HG03139 (cell line): ENCODE data around the gene CSNK1G1.

Experiments used
- ATAC-seq: cut with Tn5 transposase; IDR thresholded peaks from one replicate; pipeline ENCODE4 v1.9.1; 2021; ENCODE audit not compliant: unreplicated experiment

The CSNK1G1 gene

GRCh38 chr15:64156652-64157331 is 199.2 kb downstream of the CSNK1G1 start:
- ATAC-seq: no peak

- no peak for ATAC-seq
Observed at GRCh38 chr15:64155802-64156651, 199.9 kb downstream of the CSNK1G1 start.

- ATAC-seq: peak; percentile 49
Observed at GRCh38 chr15:64153480-64154367, 202.2 kb downstream of the CSNK1G1 start.

DNA sequence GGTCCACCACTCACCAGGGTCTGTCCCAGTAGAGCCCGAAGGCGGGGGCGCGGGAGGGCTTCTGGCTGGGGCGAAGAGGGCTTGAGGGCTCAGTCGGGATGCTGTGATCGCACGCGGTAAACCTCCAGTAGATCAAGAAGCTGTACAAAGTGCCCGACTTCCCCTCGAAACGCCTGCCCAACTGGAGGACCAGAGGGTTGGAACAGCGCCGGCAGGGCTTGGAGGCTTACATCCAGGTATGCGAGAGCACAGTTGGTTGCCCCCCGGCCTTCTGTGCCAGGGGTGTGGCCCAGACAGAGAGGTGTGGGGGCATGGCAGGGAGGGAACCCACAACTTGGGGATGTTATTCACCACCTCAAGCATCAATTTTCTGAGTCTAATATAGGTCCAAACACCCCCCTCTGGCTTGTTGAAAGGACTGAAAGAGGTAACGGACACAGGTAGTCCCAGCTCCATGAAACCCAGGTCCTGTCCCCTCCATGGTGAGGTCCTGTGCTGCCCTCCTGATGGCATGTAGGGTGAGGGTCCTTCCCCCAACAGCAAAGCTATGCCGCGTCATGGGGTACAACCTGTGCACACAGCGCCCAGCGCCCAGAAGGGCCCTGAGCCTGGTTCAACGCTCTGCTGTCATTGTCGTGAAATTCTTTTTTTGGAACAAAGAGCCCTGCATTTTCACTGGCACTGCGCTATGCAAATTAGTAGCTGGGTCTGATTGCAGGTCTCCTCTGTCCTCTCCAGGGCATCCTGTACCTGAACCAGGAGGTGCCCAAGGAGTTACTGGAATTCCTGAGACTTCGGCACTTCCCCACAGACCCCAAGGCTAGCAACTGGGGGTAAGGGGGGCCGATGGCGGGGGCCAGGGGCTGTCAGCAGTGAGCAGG is 203.2 kb downstream of the CSNK1G1 start:
- no peak for ATAC-seq

- peak; percentile 1 for ATAC-seq
Observed at GRCh38 chr15:64151727-64152506, 204.1 kb downstream of the CSNK1G1 start, which contains the start of gene SNX22. Gene SNX22 (plus strand): TSS chr15:64151731. CDS start chr15:64151776, 45 bp downstream.

- no peak for ATAC-seq
Observed at GRCh38 chr15:64149893-64150578, 205.9 kb downstream of the CSNK1G1 start.

- ATAC-seq: no peak
Observed at GRCh38 chr15:64149424-64149823, 206.5 kb downstream of the CSNK1G1 start.

GRCh38 chr15:64148581-64148980 is 207.4 kb downstream of the CSNK1G1 start:
- no peak for ATAC-seq

DNA sequence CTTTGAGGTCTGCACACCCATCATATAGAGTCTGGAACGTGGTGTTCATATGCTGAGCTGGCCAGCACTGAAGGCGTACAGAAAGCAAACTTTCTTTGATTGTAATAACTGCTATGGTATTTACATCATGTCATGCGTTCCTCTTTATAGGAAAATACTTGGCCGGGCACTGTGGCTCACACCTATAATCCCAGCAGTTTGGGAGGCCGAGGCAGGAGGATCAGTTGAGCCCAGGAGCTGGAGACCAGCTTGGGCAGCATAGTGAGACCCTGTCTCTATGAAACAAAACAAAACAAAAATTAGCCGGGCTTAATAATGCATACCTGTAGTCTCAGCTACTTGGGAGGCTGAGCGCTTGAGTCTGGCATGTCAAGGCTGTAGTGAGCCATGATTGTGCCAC is 207.8 kb downstream of the CSNK1G1 start:
- ATAC-seq: no peak

DNA sequence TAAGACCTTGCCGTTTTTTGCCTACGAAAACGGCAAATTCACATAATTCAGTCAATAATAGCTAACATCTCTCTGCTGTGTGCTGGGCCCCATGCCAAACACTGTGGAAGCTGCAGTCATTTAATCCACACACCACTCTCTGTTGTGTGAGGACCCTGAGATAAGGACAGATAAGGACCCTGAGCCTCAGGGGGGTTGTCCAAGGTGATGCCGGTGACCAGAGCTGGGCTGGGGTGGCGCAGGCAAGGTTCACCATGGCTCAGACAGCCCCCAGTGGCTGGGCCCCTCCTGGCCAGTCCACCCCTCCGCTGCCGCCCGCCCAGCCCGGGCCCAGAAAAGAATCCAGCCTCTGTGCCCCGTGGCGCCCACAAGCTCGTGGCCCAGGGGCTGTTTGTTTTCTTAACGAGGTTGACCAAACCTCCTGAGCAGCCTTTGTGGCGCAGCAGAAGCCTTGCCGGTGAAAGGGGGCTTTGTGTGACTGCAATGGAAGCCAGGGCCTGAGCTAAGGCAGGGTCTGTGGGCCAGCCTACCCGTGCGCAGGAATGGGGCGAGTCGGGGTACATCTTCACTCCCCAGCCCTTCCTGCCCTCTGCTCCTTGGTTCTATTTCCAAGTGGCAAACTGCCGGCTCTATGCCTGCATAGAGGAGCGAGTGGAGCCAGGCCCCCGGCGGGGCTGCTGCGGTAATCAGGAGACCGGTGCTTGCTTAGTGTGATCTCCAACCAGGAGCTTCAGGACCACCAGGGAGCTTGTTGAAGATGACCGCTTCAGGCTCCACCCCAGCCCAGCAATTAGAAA is 208.9 kb downstream of the CSNK1G1 start:
- ATAC-seq: no peak

- no peak for ATAC-seq
Observed at GRCh38 chr15:64146520-64146884, 209.5 kb downstream of the CSNK1G1 start.

DNA sequence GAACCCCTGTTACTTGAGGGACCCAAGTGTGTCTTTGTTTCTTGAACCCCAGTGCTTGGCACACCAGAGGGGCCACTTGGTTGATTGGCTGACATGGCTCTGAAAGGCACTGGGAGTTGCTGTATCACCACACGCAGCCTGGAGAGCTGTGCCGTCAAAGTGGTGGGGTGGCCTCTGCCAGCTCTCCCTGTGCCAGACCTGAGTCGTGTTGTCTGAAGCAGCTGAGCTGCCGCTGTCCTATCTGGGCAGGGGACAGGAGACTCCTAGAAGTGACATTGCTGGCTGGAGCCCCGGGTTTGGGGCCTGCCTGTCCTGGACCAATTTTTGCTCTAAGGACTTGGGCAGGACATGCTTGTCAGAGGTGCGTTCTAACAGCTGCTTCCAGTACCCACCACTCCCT is 209.9 kb downstream of the CSNK1G1 start:
- ATAC-seq: no peak

DNA sequence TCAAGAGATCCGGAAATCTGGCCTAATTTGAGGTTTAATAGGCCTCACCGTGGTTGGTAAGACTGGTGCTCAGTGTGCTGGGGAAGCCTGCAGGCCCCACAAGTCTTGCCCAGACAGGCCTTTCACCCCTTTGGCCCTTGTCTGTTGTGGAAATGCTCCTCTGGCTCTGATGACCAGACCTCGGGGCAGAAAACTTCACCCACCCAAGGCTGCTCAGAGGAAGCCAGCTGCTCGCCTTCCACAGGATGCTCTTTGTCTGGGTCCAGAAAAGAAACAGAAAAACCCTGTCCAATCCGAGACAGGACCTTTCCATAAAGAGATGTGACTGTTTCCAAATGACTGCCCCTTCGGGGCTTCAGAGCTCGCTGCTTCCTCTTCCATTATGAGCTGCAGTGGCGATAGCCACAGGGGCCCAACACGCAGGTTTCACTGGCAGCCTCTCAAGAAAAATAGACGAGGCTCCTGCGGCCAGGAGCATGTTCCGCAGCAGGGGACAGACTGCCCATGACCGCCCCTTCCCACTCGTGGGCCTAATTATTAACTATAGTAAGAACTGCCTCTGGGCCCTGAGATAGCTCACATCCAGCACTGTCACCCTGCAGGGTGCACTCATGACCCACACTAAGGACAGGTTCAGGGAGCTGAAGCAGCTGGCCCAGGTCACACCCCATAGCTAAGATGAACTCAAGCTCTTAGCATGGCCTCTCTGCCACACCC is 211.2 kb downstream of the CSNK1G1 start:
- ATAC-seq: peak; percentile 55

- ATAC-seq: no peak
Observed at GRCh38 chr15:64144192-64144564, 211.8 kb downstream of the CSNK1G1 start.

- ATAC-seq: no peak
Observed at GRCh38 chr15:64143276-64143675, 212.7 kb downstream of the CSNK1G1 start.

GRCh38 chr15:64141798-64142512 is 214.0 kb downstream of the CSNK1G1 start:
- ATAC-seq: no peak
